HS-27A (cell line): ENCODE measurements around the gene TSC2.
"Not testable (repeated sequence)": the region's sequence is repeated elsewhere in the genome, so short reads cannot be mapped to it uniquely, and the experiment has no call there.

Experiments
- DNase-seq: peaks from one replicate; pipeline ENCODE4 v3.0.0-alpha.2; 2012; ENCODE audit warnings: low read depth, missing footprints

TSC2 gene

GRCh38 chr16:2086106-2086742, 38.4 kb downstream of the TSC2 start:
- DNase-seq = no peak

GRCh38 chr16:2086812-2087747, 39.3 kb downstream of the TSC2 start:
- DNase-seq = no peak

DNA sequence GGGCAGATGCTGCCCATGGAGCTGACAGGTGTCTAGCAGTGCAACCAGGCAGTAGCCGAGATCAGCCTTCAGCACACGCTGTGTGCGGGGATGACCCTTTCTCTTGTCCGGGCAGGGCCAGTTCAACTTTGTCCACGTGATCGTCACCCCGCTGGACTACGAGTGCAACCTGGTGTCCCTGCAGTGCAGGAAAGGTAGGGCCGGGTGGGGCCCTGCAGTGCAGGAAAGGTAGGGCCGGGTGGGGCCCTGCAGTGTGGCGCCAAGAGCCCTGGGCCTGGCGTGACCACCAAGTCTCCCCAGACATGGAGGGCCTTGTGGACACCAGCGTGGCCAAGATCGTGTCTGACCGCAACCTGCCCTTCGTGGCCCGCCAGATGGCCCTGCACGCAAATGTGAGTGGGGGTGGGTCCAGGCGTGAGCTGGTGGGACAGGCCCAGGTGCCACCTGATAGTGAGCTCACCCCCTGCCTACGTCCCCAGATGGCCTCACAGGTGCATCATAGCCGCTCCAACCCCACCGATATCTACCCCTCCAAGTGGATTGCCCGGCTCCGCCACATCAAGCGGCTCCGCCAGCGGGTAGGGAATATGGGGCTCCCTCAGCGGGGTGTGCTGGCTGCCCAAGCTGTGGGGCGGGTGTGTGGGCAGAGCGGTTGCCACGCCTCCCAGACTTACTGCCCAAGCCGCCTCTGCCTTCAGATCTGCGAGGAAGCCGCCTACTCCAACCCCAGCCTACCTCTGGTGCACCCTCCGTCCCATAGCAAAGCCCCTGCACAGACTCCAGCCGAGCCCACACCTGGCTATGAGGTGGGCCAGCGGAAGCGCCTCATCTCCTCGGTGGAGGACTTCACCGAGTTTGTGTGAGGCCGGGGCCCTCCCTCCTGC, 40.2 kb downstream of the TSC2 start:
- no peak for DNase-seq

GRCh38 chr16:2088759-2089358, 41.1 kb downstream of the TSC2 start:
- DNase-seq = no peak

DNA sequence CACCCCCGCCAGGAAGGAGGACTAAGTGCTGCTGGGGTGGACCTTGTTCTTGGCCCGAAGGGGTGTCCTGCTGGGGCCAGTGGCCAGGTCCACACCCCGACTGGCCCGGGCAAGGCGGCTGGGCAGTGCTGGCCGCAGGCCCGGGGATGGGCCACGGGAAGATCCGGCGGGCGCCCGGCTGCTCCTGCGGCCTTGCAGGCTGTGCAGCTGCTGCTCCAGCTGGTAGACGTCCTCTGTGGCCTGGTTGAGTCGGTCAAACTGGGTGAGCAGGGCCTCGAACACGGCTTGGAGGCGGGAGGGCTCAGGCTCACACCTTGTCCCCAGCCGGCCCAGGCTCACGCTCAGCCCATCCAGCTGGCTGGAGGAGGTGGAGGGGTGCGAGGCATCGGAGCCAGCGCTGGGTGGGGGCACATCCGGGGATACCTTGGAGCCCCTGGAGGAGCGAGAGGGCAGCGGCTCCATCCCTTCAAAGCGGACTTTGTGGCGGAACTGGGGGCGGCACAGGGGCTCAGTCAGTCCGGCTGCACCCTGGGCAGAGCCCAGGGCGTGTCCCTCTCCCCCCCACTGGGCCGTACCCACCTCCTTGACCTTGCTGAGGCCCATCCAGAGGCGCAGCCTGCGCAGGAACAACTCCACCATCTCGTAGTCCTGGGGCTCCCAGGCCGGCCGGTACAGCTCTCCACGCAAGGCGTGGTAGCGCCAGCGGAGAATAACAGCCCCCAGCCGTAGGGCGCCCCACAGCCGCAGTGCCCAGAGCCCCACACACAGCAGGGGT, 42.1 kb downstream of the TSC2 start:
- DNase-seq = no peak

- DNase-seq = no peak
These were observed 42.6 kb downstream of the TSC2 start for GRCh38 chr16:2090481-2090776.

DNA sequence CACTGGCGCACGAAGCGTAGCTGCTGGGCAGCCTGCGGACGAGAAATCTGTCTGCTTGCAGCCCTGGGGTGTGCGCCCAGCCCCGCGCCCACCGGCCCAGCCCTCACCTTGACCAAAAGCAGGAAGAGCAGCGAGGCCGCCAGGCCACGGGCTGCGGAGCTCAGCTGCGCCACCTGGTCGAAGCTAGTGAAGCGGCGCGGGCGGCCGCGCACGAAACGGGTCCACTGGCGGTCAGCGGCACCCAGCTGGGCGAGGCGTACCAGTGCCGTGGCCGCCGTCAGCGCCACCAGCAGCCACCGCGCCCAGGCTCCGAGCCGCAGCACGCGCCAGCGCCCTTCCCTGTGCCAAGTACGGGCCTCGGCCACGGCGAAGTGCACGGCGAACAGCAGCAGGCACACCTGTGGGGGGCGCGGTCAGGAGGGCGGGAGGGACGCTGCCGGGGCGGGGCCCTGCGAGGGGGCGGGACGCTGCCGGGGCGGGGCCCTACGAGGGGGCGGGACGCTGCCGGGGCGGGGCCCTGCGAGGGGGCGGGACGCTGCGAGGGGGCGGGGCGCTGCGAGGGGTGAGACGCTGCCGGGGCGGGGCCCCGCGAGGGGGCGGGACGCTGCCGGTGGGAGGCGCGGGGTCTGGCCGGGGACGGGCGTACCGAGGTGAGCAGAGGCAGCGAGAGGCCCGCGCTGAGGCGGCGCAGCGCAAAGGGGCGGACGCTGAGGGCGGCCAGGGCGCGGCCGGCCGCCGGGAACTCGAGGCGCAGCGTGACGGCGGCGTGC, 43.2 kb downstream of the TSC2 start:
- DNase-seq = no peak

- DNase-seq = no peak
These were observed 43.9 kb downstream of the TSC2 start for GRCh38 chr16:2091547-2092255.

GRCh38 chr16:2092256-2092620, 44.5 kb downstream of the TSC2 start:
- no peak for DNase-seq

GRCh38 chr16:2092866-2093265, 45.1 kb downstream of the TSC2 start:
- DNase-seq = no peak

DNA sequence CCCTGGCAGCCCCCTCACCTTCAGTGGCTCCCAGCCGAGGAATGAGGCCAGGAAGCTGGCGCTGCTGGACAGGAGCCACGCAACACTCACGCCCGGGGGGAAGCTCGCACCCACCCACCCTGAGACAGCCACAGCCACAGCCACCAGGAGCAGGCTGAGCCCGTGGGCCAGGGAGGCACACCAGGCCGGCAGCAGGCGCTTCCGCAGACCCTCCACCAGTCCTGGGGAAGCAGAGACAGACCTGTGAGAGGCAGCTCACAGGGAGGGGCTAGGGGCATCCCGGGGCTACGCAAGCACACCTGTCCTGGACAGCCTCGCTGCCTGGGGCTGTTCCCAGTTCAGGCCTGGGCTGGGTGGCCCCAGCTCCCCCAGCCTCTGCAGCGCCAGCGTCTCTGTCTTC, 46.0 kb downstream of the TSC2 start:
- no peak for DNase-seq

DNA sequence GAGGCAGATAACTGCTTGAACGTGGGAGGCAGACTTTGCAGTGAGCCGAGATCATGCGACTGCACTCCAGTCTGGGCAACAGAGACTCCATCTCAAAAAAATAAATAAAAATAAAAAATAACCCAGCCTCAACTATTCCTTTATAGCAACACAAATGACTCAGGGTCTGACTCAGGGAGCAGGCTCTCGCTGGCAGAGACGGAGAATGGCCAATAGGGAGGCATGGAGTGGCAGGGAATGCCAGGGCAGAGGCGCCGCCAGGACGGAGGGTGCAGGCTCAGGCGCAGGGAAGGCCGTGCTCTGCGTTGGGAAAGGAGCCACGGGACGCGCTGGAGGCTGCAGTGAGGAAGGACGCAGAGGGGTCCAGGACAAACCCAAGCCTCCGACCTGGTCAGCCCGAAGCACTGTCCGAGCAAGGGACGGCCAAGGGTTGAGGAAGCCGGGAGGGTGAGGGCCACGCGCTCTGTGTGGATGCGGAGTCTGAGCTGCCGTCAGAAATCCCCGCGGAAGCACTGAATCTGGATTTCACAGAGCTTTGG, 47.6 kb downstream of the TSC2 start:
- no peak for DNase-seq

DNA sequence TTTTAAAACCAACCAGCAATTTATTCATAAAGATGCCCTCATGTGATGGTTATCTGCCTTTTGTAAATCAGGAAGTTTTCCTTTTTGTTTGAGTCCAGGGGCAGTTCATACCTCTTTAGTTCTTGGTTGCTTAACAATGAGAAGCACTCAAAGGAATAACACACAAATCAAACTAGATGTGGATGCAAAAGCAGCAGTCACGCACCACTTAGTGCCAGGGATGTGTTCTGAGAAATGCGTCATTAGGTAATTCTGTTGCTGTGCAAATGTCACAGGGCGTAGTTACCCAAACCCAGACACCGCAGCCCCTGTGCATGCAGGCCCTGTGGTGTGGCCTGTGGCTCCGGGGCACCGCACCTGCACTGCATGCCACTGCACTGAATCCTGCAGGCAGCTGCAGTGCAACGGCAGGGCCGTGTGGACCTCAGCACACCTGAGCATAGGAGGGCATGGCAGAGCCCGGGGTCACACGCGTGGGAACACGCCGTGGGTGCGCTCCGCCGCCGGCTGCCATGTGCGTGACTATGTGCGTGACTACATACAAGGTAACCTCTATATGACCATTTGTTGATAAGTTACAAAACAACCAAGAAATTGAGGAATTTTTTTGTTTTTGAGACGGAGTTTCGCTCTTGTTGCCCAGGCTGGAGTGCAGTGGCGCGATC, 48.3 kb downstream of the TSC2 start:
- DNase-seq = no peak

DNA sequence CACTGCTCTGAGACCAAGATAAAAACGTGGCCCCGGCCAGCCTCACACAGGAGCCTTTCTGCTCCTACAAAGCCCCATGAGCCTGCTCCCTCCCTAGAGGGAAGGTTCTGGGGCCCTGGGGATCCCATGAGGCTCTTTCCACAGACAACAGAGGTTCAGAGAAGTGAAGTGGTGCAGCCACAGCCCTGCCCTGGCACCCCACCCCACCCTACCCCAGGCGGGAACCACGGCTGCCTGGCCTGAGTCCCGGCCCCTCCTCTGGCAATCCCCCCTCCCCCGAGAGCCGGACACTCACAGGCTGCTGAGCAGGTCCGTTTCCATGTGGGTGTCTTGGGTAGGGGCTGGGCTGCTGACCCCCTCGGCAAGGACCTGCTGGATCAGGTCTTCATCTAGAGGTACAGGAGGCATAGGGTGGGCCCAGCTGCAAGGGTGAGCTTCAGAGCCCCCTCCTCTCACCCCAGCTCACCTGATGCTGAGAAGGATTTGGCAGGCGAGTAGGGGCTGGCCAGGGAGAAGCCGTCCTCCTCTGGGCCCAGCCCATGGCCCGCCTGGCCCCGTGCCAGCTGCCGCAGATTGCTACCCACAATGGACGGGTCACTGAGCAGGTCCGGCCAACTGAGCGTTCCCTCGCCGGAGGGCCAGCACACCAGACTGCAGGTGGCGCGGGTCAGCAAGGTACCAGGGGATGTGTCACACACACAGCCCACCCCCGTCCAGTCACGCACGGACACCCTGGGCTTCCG, 49.2 kb downstream of the TSC2 start:
- DNase-seq = no peak

GRCh38 chr16:2097689-2098088, 49.9 kb downstream of the TSC2 start:
- not testable (repeated sequence) for DNase-seq

DNA sequence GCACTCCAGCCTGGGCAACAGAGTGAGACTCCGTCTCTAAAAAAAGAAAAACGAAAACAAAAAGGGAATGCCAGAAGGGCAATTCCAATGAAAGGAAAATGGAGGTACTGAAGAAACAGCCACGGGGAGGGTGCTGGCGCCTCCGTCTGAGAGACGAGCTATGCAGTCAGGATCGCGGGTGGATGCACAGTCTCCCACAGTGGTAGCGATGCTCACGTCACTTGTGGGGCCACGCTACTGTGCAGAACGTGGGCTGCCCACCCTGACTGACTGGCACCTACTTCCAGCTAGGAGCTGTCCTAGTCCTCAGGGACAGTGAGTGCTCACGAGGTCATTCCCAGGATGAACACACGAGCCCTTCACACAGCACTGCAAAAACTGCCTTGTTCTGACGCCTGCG, 53.8 kb downstream of the TSC2 start:
- DNase-seq = not testable (repeated sequence)

DNA sequence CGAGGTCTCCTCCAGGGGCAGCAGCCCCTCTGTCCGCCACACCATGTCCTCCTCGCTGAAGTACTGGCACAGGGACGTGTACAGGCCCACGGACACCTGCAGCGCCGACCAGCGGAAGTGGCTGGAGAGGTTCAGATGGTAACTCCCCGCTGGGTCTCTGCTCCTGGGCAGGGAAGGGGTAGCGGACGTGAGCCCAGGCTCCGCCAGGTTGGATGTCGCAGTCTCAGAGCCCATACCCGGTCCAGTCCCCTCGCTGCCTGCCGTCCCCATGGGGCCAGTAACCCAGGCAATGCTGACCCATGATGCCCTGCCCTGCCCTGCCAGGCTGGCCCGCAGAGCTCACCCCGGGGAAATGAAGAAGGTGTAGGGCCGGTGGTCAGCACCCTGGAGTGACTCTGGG, 54.7 kb downstream of the TSC2 start:
- DNase-seq = no peak

GRCh38 chr16:2104464-2104863, 56.7 kb downstream of the TSC2 start:
- not testable (repeated sequence) for DNase-seq

GRCh38 chr16:2105291-2105690, 57.5 kb downstream of the TSC2 start:
- DNase-seq = not testable (repeated sequence)
